Urinary bladder (tissue), 4 donors: ENCODE measurements around the gene MISP3. TPM values are rescaled to one million over a fixed set of nuclear protein-coding genes. Genes with fewer than 3 reads are reported as not detected.
"Not testable (repeated sequence)": the region's sequence is repeated elsewhere in the genome, so short reads cannot be mapped to it uniquely, and the experiment has no call there.

Experiments
- DNase-seq: peaks from one replicate; pipeline ENCODE4 v3.0.0-alpha.2; 2015; ENCODE audit errors: extremely low spot score
- H3K27ac ChIP-seq: one replicate; pipeline ENCODE4 v1.5.1; 2013; ENCODE audit warnings: low read depth, mild to moderate bottlenecking, moderate library complexity
- H3K36me3 ChIP-seq: one replicate; pipeline ENCODE4 v1.6.1; 2013; ENCODE audit warnings: mild to moderate bottlenecking, moderate library complexity; ENCODE audit not compliant: insufficient read depth
- H3K4me1 ChIP-seq: one replicate; pipeline ENCODE4 v1.6.1; 2013; ENCODE audit warnings: mild to moderate bottlenecking, moderate library complexity; ENCODE audit not compliant: insufficient read depth
- H3K4me3 ChIP-seq: one replicate; pipeline ENCODE4 v1.5.1; 2013; ENCODE audit warnings: low read depth, low read length
- WGBS: extraction: QIAGEN DNeasy Blood & Tissue Kit; methylation state at CpG from one replicate; pipeline ENCODE4 v1.1.7; 2013; 5-methylcytosine and 5-hydroxymethylcytosine counted together
- polyA plus RNA-seq: library from polyadenylated mRNA; stranded (reverse); fragments of 200-250 nt; gene quantifications from one replicate; pipeline ENCODE4 v1.2.3, GENCODE V29; 2013
- total RNA-seq: library from RNA; depleted of rRNA; stranded (reverse); fragments of >200 nt; gene quantifications from one replicate; pipeline ENCODE4 v1.2.3, GENCODE V29; 2014
- donor health status: healthy with polysubstance abuse.
- donor health status: healthy.

The MISP3 gene
- total and polyA plus RNA-seq, 2 donors = 0.21 to 2.6 TPM

GRCh38 chr19:14042659-14043608 is 29.7 kb upstream of the MISP3 start:
- H3K27ac ChIP-seq, DNase-seq, H3K4me3 ChIP-seq, H3K36me3 ChIP-seq, H3K4me1 ChIP-seq: not testable (repeated sequence)
- WGBS = 54% methylated on average over 19 of the region's 19 CpGs

- WGBS = 99% methylated on average over 10 of the region's 10 CpGs
- not testable (repeated sequence) for H3K4me1 ChIP-seq, H3K4me3 ChIP-seq, H3K36me3 ChIP-seq, DNase-seq, H3K27ac ChIP-seq
These were observed 24.7 kb upstream of the MISP3 start for GRCh38 chr19:14047866-14048265.

GRCh38 chr19:14048443-14049153 is 24.0 kb upstream of the MISP3 start:
- Histone ChIP-seq H3K36me3 (no peaks in the 10 kb centered on the region), H3K4me3 (no peak overlapping the region), H3K4me1 (no peaks in the 10 kb centered on the region), H3K27ac (no peak overlapping the region)
- no peak for DNase-seq
- WGBS = 86% methylated on average over 8 of the region's 8 CpGs

- no peak for DNase-seq
- H3K4me1 ChIP-seq = no peaks in the 10 kb centered on the region
- H3K27ac ChIP-seq = no peak overlapping the region
- H3K4me3 ChIP-seq = no peak overlapping the region
- no peaks in the 10 kb centered on the region for H3K36me3 ChIP-seq
- WGBS = 98% methylated on average over 4 of the region's 4 CpGs
These were observed 22.1 kb upstream of the MISP3 start for GRCh38 chr19:14050512-14050911.

GRCh38 chr19:14050961-14051360 is 21.6 kb upstream of the MISP3 start:
- 92% methylated on average over 11 of the region's 11 CpGs for WGBS
- not testable (repeated sequence) for H3K36me3 ChIP-seq

GRCh38 chr19:14051980-14052379 is 20.6 kb upstream of the MISP3 start:
- WGBS = 80% methylated on average over 9 of the region's 9 CpGs
- Histone ChIP-seq H3K4me1 (no peaks in the 10 kb centered on the region), H3K36me3 (no peaks in the 10 kb centered on the region), H3K27ac (no peak overlapping the region), H3K4me3 (no peak overlapping the region)
- DNase-seq = no peak

More at GRCh38 chr19:14050961-14051360, 21.6 kb upstream of the MISP3 start:
- DNase-seq, H3K4me3 ChIP-seq, H3K27ac ChIP-seq, H3K4me1 ChIP-seq: not testable (repeated sequence)

GRCh38 chr19:14052470-14052869 is 20.1 kb upstream of the MISP3 start:
- no peaks in the 10 kb centered on the region for H3K4me1 ChIP-seq
- 88% methylated on average over 6 of the region's 6 CpGs for WGBS
- no peak for DNase-seq
- H3K36me3 ChIP-seq = no peaks in the 10 kb centered on the region
- no peak overlapping the region for H3K4me3 ChIP-seq
- no peak overlapping the region for H3K27ac ChIP-seq

- Histone ChIP-seq H3K27ac (no peak overlapping the region), H3K4me1 (no peaks in the 10 kb centered on the region), H3K36me3 (no peaks in the 10 kb centered on the region), H3K4me3 (no peak overlapping the region)
- no peak for DNase-seq
- 95% methylated on average over 3 of the region's 3 CpGs for WGBS
These were observed 19.6 kb upstream of the MISP3 start for GRCh38 chr19:14053032-14053431.

- Histone ChIP-seq H3K27ac (no peak overlapping the region), H3K36me3 (no peaks in the 10 kb centered on the region), H3K4me3 (no peak overlapping the region), H3K4me1 (no peaks in the 10 kb centered on the region)
- 95% methylated on average over 11 of the region's 11 CpGs for WGBS
- no peak for DNase-seq
These were observed 19.1 kb upstream of the MISP3 start for GRCh38 chr19:14053500-14053899.

GRCh38 chr19:14054099-14054498 is 18.5 kb upstream of the MISP3 start:
- no peak overlapping the region for H3K27ac ChIP-seq
- H3K4me1 ChIP-seq = no peaks in the 10 kb centered on the region
- DNase-seq = no peak
- H3K4me3 ChIP-seq = no peak overlapping the region
- no peaks in the 10 kb centered on the region for H3K36me3 ChIP-seq
- WGBS = 76% methylated on average over 6 of the region's 6 CpGs

- Histone ChIP-seq H3K4me3 (no peak overlapping the region), H3K27ac (no peak overlapping the region), H3K36me3 (no peaks in the 10 kb centered on the region), H3K4me1 (no peaks in the 10 kb centered on the region)
- 69% methylated on average over 11 of the region's 11 CpGs for WGBS
- DNase-seq = no peak
These were observed 17.9 kb upstream of the MISP3 start for GRCh38 chr19:14054721-14055120.

GRCh38 chr19:14055396-14055795 is 17.2 kb upstream of the MISP3 start:
- no peaks in the 10 kb centered on the region for H3K4me1 ChIP-seq
- 85% methylated on average over 3 of the region's 3 CpGs for WGBS
- no peak overlapping the region for H3K4me3 ChIP-seq
- no peaks in the 10 kb centered on the region for H3K36me3 ChIP-seq
- no peak for DNase-seq
- no peak overlapping the region for H3K27ac ChIP-seq

GRCh38 chr19:14056069-14056666 is 16.4 kb upstream of the MISP3 start:
- no peak for DNase-seq
- no peaks in the 10 kb centered on the region for H3K36me3 ChIP-seq
- WGBS = 93% methylated on average over 10 of the region's 10 CpGs
- no peak overlapping the region for H3K4me3 ChIP-seq
- no peaks in the 10 kb centered on the region for H3K4me1 ChIP-seq
- no peak overlapping the region for H3K27ac ChIP-seq
